GM12891 (cell line): ENCODE results near the gene TMEM185B.
"Not testable (repeated sequence)": the region's sequence is repeated elsewhere in the genome, so short reads cannot be mapped to it uniquely, and the experiment has no call there.

ENCODE experiments used
- DNase-seq: peaks from one replicate; pipeline ENCODE4 v3.0.0; 2011; ENCODE audit warnings: low spot score; ENCODE audit not compliant: insufficient read length
- FAIRE-seq: peaks from 2 replicates; lab custom pipeline; 2011; peaks lifted over from hg19 to GRCh38; lab: Jason Lieb, UNC
- PAX5 ChIP-seq: IDR thresholded peaks from 2 replicates; pipeline ENCODE4 v1.6.1; 2011; ENCODE audit warnings: low read length, moderate library complexity, mild to moderate bottlenecking; ENCODE audit not compliant: insufficient read depth, severe bottlenecking
- POLR2A ChIP-seq: IDR thresholded peaks from 2 replicates; pipeline ENCODE4 v1.6.1; 2011; ENCODE audit warnings: low read depth, low read length, control low read depth
- POLR2AphosphoS5 ChIP-seq: IDR thresholded peaks from 2 replicates; pipeline ENCODE4 v1.6.1; 2011; ENCODE audit warnings: low read depth, low read length, control low read depth
- POU2F2 ChIP-seq: IDR thresholded peaks from 2 replicates; pipeline ENCODE4 v1.6.1; 2011; ENCODE audit warnings: low read depth, mild to moderate bottlenecking, control low read depth, low read length, moderate library complexity
- SPI1 ChIP-seq: IDR thresholded peaks from 2 replicates; pipeline ENCODE4 v1.6.1; 2011; ENCODE audit warnings: low read depth, low read length, control low read depth
- TAF1 ChIP-seq: IDR thresholded peaks from 2 replicates; pipeline ENCODE4 v1.6.1; 2011; ENCODE audit warnings: low read depth, low read length, control low read depth

Gene TMEM185B

DNA sequence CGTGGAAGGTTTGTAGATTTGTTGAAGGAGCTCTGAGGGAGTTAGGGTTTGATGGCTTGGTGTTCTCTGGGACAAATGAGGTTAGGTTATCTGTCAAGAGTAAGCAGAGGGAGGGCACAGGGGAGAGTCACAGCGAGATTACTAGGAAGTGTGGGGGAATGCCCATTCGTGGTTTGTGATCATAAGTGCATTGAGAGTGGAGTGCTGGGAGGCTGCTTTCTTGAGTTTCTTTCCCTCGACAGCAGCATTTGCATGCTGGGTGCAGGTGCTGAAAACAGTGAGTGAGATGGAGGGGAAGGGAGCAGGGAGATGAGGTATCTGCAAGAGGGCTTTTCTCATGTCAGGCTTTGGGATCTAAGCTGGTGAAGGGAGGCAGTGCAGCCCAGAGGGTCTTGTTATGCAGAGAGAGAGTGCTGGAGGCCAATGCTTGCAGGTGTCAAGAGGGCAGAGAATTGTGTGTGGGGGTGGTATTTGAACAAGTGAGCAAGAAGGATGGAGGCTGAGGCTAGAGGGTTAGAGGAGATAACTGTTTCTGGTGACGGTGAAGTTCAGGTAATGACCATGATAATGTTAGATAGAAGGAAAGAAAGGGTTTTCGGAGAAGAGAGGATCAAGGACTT, 38.3 kb upstream of the TMEM185B start:
- peak; percentile 71 for FAIRE-seq
- no peak for DNase-seq
- TF ChIP-seq POLR2A (no peak), PAX5 (no peak), TAF1 (no peak), POLR2AphosphoS5 (no peak), SPI1 (0 out of 2 replicates have a peak, but pooled peaks have one; percentile 19), POU2F2 (peak; percentile 86)

DNA sequence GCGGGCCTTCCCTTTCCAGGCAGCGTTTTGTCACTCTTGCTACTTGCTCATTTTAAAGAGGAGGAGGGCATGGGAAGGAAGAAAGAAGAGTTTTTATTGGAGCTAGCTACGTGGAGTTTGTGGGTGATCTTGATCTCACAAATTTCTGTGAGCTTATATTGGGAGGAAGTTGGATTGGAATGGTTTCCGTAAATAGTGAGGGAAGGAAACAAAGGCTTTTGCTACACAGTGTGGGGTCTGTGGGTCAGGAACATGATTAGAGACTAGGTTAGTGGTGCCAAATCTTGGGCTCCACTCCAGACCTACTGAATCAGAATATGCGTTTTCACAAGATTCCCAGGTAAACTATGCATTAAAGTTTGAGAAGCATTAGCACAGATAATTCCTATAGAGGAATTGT, 37.5 kb upstream of the TMEM185B start:
- TF ChIP-seq POLR2AphosphoS5: no peak
- DNase-seq: no peak
- no peak for FAIRE-seq

DNA sequence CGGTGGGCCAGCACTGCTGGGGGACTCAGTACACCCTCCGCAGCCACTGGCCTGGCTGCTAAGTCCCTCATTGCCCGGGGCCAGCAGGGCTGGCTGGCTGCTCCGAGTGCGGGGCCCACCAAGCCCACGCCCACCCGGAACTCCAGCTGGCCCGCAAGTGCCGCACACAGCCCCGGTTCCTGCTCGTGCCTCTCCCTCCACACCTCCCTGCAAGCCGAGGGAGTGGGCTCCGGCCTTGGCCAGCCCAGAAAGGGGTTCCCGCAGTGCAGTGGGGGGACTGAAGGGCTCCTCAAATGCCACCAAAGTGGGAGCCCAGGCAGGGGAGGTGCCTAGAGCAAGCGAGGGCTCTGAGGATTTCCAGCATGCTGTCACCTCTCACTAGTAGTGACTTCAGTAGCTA, 36.7 kb upstream of the TMEM185B start:
- FAIRE-seq, DNase-seq: not testable (repeated sequence)

DNA sequence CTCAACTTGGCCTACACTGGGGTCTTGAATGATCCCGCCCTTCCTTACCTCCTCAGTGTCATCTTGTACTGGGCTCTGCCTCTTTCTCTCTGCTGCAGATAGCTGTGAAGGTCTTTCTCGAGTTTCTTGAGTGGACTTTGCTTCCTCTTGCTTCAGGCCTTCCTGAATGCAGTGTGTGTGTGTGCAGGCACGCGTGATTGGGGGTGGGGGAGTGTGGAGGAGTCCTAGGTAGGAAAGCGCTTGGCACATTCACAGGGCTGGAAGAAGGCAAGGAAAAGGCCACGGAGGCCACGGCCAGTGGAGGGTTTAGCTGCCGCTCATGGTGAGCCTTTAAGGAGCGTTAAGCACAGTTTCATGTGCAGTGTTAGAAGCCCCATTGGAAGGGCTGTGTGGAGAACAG, 35.0 kb upstream of the TMEM185B start:
- no peak for TF ChIP-seq TAF1
- DNase-seq (no peak), FAIRE-seq (no peak)

DNA sequence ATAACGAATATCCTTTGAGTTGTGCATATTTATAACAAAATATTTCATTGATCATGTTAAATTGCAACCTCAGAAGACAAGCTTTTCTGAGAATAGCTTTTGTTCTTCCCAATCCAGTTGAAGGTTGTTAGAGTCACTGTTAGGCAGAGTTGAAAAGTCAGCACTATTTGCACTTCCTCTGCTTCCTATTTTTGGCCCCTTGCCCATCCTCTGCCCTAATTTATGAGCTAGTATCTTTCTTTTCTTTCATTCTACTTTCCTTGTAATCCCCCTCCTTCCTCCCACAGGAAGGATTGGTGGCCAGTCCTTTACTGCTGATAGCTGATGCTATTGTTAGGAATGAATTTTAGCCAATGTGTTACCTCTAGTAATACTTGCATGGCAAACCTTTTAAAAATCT, 34.3 kb upstream of the TMEM185B start:
- TF ChIP-seq SPI1 (peak; percentile 38), POU2F2 (no peak), POLR2AphosphoS5 (no peak)
- FAIRE-seq (no peak), DNase-seq (no peak)

DNA sequence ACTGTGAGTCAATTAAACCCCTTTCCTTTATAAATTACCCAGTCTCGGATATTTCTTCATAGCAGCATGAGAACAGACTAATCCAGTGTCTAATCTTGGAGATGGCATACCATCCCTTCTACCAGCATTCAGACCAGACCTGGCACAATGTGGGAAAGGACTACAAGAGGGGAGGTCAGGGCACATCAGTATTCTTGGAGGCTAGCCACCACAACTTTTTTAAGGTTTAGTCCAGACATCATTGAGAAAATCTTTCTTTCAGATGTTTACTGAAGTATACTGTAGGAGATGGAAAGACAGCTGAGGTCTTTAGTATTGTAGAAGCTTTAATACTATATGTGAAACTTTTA, 33.4 kb upstream of the TMEM185B start:
- TF ChIP-seq POU2F2 (no peak), TAF1 (no peak), POLR2AphosphoS5 (no peak), PAX5 (no peak)
- FAIRE-seq: no peak
- DNase-seq: no peak

DNA sequence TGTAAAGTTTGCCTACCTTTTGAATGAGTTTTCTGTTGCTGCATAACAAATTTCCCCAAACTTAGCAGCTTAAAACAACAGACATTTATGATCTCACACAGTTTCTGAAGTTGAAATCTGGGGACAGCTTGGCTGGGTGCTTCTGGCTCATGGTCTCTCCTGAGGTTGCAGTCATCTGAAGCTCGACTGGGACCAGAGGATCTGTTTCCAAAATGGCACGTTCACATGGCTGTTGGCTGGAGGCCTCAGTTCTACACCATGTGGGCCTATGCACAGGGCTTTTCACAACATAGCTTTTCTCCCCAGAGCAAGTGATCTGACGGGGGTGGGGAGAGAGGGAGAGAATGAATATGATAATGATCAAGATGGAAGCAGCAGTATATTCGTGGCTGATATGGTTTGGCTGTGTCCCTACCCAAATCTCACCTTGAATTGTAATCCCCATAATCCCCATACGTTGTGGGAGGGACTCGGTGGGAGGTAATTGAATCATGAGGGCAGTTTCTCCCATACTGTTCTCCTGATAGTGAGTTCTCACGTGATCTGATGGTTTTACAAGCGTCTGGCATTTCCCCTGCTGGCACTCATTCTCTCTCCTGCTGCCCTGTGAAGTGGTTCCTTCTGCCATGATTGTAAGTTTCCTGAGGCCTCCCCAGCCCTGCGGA, 32.9 kb upstream of the TMEM185B start:
- TF ChIP-seq SPI1: no peak
- FAIRE-seq (no peak), DNase-seq (no peak)

DNA sequence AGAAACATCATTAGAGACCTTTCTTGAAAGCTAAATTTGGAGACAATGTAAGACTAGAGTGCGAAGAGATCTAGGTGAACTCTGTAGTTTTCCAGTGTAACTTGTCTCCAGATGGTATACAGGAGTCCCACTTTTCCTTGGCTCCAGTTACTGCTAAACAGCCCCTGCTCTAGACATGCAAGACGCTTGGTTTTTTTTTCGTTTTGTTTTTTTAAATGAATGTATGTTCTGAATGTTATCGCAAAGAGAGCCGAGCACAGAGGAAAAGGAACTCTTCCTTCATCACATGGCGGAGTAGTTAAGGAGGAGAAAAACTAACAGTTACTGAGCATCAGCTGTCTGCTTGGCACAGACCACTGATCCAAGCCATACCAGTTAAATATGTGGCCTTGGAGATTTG, 31.9 kb upstream of the TMEM185B start:
- TF ChIP-seq POLR2AphosphoS5 (no peak), SPI1 (no peak), TAF1 (no peak), POLR2A (no peak), POU2F2 (no peak), PAX5 (no peak)
- no peak for FAIRE-seq
- no peak for DNase-seq

DNA sequence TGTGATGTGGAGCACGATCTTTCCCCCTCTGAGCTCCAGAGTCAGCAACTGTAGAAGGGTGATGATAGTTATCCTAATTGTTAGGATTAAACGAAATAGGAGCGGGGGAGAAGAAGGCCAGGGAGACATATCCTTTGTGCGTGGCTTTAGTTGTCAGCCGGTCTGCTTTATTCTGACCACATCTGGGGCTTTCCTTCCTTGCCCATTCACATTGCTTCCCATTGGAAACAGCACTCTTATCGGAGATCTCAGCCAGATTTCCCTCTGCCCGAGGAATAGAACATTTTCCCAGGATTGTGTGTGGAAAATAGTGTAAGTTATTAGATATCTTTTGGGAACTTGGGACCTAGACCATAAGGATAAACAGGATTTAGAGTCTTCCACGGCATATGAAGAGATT, 31.0 kb upstream of the TMEM185B start:
- DNase-seq: no peak
- no peak for FAIRE-seq
- TF ChIP-seq POLR2A: no peak
- TF ChIP-seq PAX5: no peak
- TF ChIP-seq POU2F2: no peak
- no peak for TF ChIP-seq POLR2AphosphoS5
- TF ChIP-seq SPI1: no peak
- TF ChIP-seq TAF1: no peak

DNA sequence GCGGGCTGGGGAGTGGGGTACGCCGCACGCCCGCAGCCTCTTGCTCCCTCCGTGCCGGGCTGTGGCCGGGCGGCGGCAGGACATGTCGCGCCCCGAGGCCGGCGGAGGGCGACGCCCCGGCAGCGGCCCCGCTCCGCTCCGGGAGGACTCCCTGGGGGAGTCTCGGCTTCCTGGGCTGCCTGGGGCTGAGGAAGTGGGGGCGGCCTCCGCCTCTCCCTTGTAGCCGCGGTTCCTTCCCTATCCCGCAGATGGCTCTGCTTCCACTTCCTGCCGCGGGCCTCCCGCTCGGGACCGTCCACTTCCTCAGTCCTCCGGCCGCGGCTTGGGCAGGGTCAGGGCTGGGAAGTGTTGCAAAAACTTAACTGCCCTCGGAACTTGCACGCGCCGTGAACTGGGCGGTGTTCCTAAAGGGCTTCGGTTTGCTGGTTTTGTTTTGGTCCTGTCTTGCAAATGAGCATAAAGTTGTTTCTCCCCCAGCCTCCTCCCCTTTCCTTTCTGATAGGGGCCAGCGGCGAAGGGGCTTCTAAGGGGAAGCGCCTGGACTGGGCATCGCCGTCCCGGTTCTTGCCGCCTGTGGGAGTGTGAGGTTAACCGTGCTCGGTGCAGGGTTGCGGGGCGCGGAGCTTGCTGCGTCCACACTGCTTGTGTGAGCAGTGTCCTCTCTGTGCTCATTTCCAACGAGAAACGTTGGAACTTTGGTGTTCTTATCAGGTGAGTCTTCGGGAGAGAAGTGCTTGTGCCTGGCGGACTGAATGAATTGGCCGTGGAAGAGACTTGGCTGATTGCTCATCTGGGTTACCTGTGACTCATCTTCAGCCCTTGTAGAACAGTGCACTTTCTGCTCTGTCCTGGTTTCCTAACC, 30.1 kb upstream of the TMEM185B start:
- DNase-seq (peak; percentile 50), FAIRE-seq (peak; percentile 65)

DNA sequence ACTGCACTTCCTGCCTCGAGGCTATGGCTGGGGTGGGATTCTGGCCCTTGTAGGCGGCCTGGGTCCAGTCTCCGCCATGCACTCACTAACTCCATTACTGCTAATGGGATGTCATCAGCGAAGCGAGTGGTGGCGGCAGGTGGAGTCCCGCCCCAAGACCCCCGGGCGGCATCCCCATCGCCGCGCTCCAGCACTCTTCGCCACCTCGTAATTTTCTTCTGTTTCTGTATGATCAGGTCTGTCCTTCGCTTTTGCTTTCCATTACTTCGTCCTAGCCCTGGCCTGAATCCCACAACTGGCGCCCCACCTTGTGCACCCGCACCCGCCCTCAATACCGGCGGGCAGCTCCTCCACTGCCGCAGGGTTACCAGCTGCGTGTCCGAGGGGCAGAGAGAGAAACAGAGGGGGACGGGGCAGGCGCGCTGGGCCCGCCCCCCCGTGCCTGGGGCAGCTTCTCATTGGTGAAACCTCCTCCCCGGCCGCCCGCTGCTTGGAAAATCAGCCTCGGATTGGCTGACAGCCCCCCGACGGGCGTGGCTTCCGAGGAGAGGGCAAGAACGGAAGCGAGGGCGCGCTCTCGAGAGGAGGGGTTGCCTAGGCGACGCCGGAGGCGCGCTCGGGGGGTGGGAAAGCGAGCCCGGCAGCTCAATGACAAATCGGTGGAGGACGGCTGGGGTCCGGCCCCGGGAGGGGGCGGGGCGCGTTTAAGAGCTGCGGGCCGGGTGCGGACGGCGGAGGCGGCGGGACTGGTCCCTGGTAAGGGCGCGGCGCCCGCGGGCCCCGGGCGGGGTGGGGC, 29.2 kb upstream of the TMEM185B start, which contains the start of gene RALB:
RALB (plus strand) TSS at position 628 of the 796 bp plus-strand sequence. CDS start 25,813 bp downstream, outside the sequence.
- FAIRE-seq (peak; percentile 97), DNase-seq (peak; percentile 99)
- TF ChIP-seq POU2F2 (0 out of 2 replicates have a peak, but pooled peaks have one; percentile 20), TAF1 (no peak), POLR2A (no peak), PAX5 (no peak), POLR2AphosphoS5 (no peak; the same call in 1 of the 2 replicates), SPI1 (no peak)

More for the DNA sequence above, 30.1 kb upstream of the TMEM185B start:
- TF ChIP-seq PAX5: no peak
- TF ChIP-seq SPI1: peak; percentile 66
